Measurements from ENCODE around the gene ARSH.
"Not testable (repeated sequence)": the region's sequence is repeated elsewhere in the genome, so short reads cannot be mapped to it uniquely, and the experiment has no call there.

The ARSH gene

GRCh38 chrX:3006495-3006894 is at the start of gene ARSH:
Gene ARSH (plus strand): TSS chrX:3006546. CDS start chrX:3006613, 67 bp downstream.
- Mint-ChIP-seq H3K27ac (no peak within 1 kb of the TSS), H3K4me1 (no peaks in the 10 kb centered on the region), H3K36me3 (ENCODE audit: low read depth) (peaks cover 9% of the 10 kb centered on the region), H3K4me3 (no peak within 1 kb of the TSS), H3K9me3 (peaks cover 56% of the 10 kb centered on the region), H3K27me3 (ENCODE audit: low read depth, poor library complexity) (peaks cover 10% of the 10 kb centered on the region)
- TF ChIP-seq CTCF (IDR thresholded peaks at IDR 0.05), result no peak
- DNase-seq, result no peak

GRCh38 chrX:2958199-2958598 is 48.1 kb upstream of the ARSH start:
- no peak for DNase-seq
- peaks cover 3% of the 10 kb centered on the region for H3K27me3 Mint-ChIP-seq (ENCODE audit: low read depth, poor library complexity)
- TF ChIP-seq CTCF (IDR thresholded peaks at IDR 0.05), result no peak
- peaks cover 28% of the 10 kb centered on the region for H3K4me1 Mint-ChIP-seq
- H3K27ac Mint-ChIP-seq, result no peak overlapping the region
- H3K36me3 Mint-ChIP-seq (ENCODE audit: low read depth), result peaks cover 37% of the 10 kb centered on the region
- H3K4me3 Mint-ChIP-seq, result no peak overlapping the region
- H3K9me3 Mint-ChIP-seq, result peaks cover 4% of the 10 kb centered on the region

- Mint-ChIP-seq H3K4me3 (no peak overlapping the region), H3K36me3 (ENCODE audit: low read depth) (peaks cover 17% of the 10 kb centered on the region), H3K27ac (no peak overlapping the region), H3K9me3 (peaks cover 4% of the 10 kb centered on the region), H3K4me1 (peaks cover 44% of the 10 kb centered on the region), H3K27me3 (ENCODE audit: low read depth, poor library complexity) (no peaks in the 10 kb centered on the region)
- TF ChIP-seq CTCF (IDR thresholded peaks at IDR 0.05), result no peak
- no peak for DNase-seq
Observed at GRCh38 chrX:2960861-2961515, 45.4 kb upstream of the ARSH start.

- peak overlapping the region; percentile 22 for H3K4me3 Mint-ChIP-seq
- H3K27me3 Mint-ChIP-seq (ENCODE audit: low read depth, poor library complexity), result no peaks in the 10 kb centered on the region
- no peak for TF ChIP-seq CTCF (IDR thresholded peaks at IDR 0.05)
- no peak for DNase-seq
- H3K9me3 Mint-ChIP-seq, result peaks cover 4% of the 10 kb centered on the region
- peaks cover 14% of the 10 kb centered on the region for H3K36me3 Mint-ChIP-seq (ENCODE audit: low read depth)
- peak overlapping the region; percentile 94 for H3K27ac Mint-ChIP-seq
- peaks cover 44% of the 10 kb centered on the region for H3K4me1 Mint-ChIP-seq
Observed at GRCh38 chrX:2962381-2962780, 44.0 kb upstream of the ARSH start.

GRCh38 chrX:2963449-2963848 is 42.9 kb upstream of the ARSH start:
- peak overlapping the region; percentile 41 for H3K27ac Mint-ChIP-seq
- peaks cover 50% of the 10 kb centered on the region for H3K4me1 Mint-ChIP-seq

GRCh38 chrX:2963992-2964794 is 42.2 kb upstream of the ARSH start:
- not testable (repeated sequence) for H3K27me3 Mint-ChIP-seq (ENCODE audit: low read depth, poor library complexity); DNase-seq

More at GRCh38 chrX:2963449-2963848, 42.9 kb upstream of the ARSH start:
- H3K4me3 Mint-ChIP-seq; H3K9me3 Mint-ChIP-seq; DNase-seq; H3K27me3 Mint-ChIP-seq (ENCODE audit: low read depth, poor library complexity): not testable (repeated sequence)
- peaks cover 14% of the 10 kb centered on the region for H3K36me3 Mint-ChIP-seq (ENCODE audit: low read depth)

More at GRCh38 chrX:2963992-2964794, 42.2 kb upstream of the ARSH start:
- not testable (repeated sequence) for H3K9me3 Mint-ChIP-seq
- Mint-ChIP-seq H3K27ac (peak overlapping the region; percentile 99), H3K36me3 (ENCODE audit: low read depth) (peaks cover 14% of the 10 kb centered on the region), H3K4me3 (peak overlapping the region; percentile 60), H3K4me1 (peaks cover 56% of the 10 kb centered on the region)
